ENCODE results near the gene PARVA.
"Not testable (repeated sequence)": the region's sequence is repeated elsewhere in the genome, so short reads cannot be mapped to it uniquely, and the experiment has no call there.

PARVA gene

DNA sequence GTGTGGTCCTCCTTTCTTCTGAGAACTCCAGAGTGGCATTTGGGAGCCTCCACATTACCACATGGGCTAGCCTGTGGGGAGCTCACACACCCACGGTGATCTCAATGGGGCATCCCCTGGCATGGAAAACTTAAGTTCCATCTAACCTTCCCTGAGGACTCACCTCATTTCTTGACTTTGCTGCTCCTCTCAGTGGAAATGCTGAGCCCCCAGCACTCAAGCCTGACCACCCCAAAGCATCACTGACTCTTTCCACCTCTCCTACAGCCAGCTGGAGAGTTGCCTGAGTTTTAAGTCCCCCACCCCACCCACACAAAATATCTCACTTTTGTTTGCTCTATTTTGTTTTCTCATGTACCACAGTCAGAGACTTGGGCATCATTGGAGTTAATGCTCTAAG lies 23.8 kb upstream of the PARVA start:
- Histone ChIP-seq H3K36me3 (ENCODE audit: control insufficient read depth, low read length) (no peaks in the 10 kb centered on the region), H3K9me2 (replicated peaks; ENCODE audit: control insufficient read depth, low read length) (no peaks in the 10 kb centered on the region), H3K4me2 (ENCODE audit: low read length) (no peak overlapping the region), H3K27me3 (ENCODE audit: control insufficient read depth, low read length) (no peaks in the 10 kb centered on the region), H3K4me3 (ENCODE audit: low read length) (no peak overlapping the region), H3K4me1 (ENCODE audit: control insufficient read depth, low read length) (no peaks in the 10 kb centered on the region), H3K9me3 (ENCODE audit: control insufficient read depth, insufficient read depth, low read length) (no peaks in the 10 kb centered on the region), H4K20me1 (ENCODE audit: control insufficient read depth, insufficient read depth, low read depth, low read length) (no peaks in the 10 kb centered on the region), H3K79me2 (ENCODE audit: control insufficient read depth, low read length) (no peaks in the 10 kb centered on the region), H3K27ac (ENCODE audit: low read depth, low read length) (no peak overlapping the region), H3F3A (ENCODE audit: control insufficient read depth, insufficient read depth) (no peaks in the 10 kb centered on the region)
- TF ChIP-seq EZH2phosphoT487 (IDR thresholded peaks at IDR 0.05; ENCODE audit: borderline replicate concordance, low read length) = no peak
- TF ChIP-seq, protein P1, sequence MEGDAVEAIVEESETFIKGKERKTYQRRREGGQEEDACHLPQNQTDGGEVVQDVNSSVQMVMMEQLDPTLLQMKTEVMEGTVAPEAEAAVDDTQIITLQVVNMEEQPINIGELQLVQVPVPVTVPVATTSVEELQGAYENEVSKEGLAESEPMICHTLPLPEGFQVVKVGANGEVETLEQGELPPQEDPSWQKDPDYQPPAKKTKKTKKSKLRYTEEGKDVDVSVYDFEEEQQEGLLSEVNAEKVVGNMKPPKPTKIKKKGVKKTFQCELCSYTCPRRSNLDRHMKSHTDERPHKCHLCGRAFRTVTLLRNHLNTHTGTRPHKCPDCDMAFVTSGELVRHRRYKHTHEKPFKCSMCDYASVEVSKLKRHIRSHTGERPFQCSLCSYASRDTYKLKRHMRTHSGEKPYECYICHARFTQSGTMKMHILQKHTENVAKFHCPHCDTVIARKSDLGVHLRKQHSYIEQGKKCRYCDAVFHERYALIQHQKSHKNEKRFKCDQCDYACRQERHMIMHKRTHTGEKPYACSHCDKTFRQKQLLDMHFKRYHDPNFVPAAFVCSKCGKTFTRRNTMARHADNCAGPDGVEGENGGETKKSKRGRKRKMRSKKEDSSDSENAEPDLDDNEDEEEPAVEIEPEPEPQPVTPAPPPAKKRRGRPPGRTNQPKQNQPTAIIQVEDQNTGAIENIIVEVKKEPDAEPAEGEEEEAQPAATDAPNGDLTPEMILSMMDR (IDR thresholded peaks at IDR 0.05; ENCODE audit: low read depth, low read length, poor library complexity, severe bottlenecking) = no peak

DNA sequence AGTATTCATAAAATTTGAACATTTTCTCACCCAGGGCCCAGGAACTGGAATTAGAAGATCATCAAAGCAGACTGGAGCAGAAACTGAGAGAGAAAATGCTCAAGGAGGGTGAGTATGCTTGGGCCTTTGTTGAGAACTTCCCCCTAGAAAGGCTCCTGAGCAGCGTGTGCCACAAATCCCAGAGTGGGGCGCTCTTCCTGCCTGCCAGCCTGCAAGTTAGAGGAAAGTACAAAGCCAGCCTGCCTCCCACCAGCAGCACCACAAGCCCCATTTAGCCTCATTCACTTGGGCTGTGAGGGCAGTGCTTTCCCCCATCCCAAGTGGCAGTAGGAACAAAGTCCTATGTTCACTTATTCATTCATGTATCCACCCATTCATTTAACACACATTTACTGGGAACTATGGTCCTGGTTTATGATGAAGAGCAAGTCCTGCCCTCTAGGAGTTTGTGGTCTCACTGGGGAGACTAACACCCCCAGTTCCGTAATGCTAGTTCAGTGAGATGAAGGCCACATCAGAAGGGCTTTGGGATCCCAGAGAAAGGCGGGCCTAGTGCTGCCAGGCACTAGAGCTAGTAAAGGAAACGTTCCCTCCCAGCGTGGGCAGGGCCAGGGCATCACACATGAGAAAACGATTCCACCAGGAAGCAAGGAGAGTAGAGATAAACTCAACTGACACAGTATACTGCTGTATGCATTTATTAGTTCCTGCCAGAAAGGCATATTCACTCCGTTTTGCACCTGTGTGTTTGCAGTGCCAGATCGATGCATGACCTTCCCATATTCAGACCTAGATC lies 22.4 kb upstream of the PARVA start:
- Histone ChIP-seq H3K4me2 (ENCODE audit: low read length) (no peak overlapping the region), H3K9me2 (replicated peaks; ENCODE audit: control insufficient read depth, low read length) (no peaks in the 10 kb centered on the region), H3F3A (ENCODE audit: control insufficient read depth, insufficient read depth) (no peaks in the 10 kb centered on the region), H3K36me3 (ENCODE audit: control insufficient read depth, low read length) (no peaks in the 10 kb centered on the region), H3K4me3 (ENCODE audit: low read length) (no peak overlapping the region), H3K4me1 (ENCODE audit: control insufficient read depth, low read length) (no peaks in the 10 kb centered on the region), H3K27me3 (ENCODE audit: control insufficient read depth, low read length) (no peaks in the 10 kb centered on the region), H4K20me1 (ENCODE audit: control insufficient read depth, insufficient read depth, low read depth, low read length) (no peaks in the 10 kb centered on the region), H3K79me2 (ENCODE audit: control insufficient read depth, low read length) (no peaks in the 10 kb centered on the region), H3K9me3 (ENCODE audit: control insufficient read depth, insufficient read depth, low read length) (no peaks in the 10 kb centered on the region), H3K27ac (ENCODE audit: low read depth, low read length) (no peak overlapping the region)
- TF ChIP-seq EZH2phosphoT487 (IDR thresholded peaks at IDR 0.05; ENCODE audit: borderline replicate concordance, low read length) = no peak
- TF ChIP-seq, protein P1 (IDR thresholded peaks at IDR 0.05; ENCODE audit: low read depth, low read length, poor library complexity, severe bottlenecking) = no peak

DNA sequence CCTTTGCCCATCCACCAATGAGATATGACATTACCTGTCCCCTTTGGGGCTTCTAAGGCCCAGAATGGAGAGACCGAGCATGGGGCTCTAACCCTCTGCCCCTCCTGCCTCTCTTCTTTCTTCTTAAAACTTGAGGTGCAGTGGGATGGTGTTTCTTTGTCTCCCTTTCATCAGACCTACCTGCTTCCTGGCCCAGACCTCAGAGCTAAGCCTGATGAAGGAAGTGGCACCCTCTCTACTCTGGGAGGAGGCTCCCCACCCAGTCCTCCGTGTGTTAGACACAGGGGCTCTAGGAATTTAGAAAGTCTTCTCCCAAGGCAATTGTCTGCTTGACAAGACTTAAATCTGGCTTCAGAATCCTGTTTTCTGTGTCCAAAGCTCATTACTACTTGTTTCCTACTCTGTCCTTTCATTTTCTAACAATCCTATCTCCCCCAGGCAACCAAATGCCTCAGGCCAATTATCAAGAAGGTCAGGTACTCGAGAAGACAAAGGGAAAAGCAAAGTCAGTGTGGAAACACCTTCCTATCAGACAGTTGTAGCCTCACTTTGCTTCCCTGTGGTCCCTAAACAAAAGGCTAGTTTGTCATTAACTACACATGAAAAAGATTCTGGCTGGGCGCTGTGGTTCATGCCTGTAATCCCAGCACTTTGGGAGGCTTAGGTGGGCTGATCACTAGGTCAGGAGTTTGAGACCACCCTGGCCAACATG lies 20.3 kb upstream of the PARVA start:
- Histone ChIP-seq H3K27ac (ENCODE audit: low read depth, low read length) (no peak overlapping the region), H3K4me1 (ENCODE audit: control insufficient read depth, low read length) (no peaks in the 10 kb centered on the region), H3K9me2 (replicated peaks; ENCODE audit: control insufficient read depth, low read length) (no peaks in the 10 kb centered on the region), H3K4me3 (ENCODE audit: low read length) (no peak overlapping the region), H3K27me3 (ENCODE audit: control insufficient read depth, low read length) (no peaks in the 10 kb centered on the region), H3K9me3 (ENCODE audit: control insufficient read depth, insufficient read depth, low read length) (no peaks in the 10 kb centered on the region), H3K79me2 (ENCODE audit: control insufficient read depth, low read length) (no peaks in the 10 kb centered on the region), H4K20me1 (ENCODE audit: control insufficient read depth, insufficient read depth, low read depth, low read length) (no peaks in the 10 kb centered on the region), H3F3A (ENCODE audit: control insufficient read depth, insufficient read depth) (no peaks in the 10 kb centered on the region), H3K36me3 (ENCODE audit: control insufficient read depth, low read length) (no peaks in the 10 kb centered on the region), H3K4me2 (ENCODE audit: low read length) (no peak overlapping the region)
- no peak for TF ChIP-seq EZH2phosphoT487 (IDR thresholded peaks at IDR 0.05; ENCODE audit: borderline replicate concordance, low read length)
- TF ChIP-seq, protein P1 (IDR thresholded peaks at IDR 0.05; ENCODE audit: low read depth, low read length, poor library complexity, severe bottlenecking) = no peak

DNA sequence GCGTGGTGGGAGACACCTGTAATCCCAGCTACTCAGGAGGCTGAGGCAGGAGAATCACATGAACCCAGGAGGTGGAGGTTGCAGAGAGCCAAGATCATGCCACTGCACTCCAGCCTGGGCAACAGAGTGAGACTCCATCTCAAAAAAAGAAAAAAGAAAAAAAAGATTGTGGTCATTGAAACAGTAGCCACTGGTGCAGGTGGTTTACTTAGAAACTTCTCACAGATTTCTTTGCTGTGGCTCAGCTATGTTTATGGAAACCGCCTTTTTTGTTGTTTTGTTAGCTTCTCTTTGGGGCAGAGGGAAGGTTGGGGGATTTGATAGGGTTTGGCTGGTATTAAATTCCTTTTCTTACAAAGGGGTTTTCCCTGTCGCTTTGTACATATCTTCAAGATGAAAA lies 19.7 kb upstream of the PARVA start:
- H3K9me2 ChIP-seq (replicated peaks; ENCODE audit: control insufficient read depth, low read length); H3K9me3 ChIP-seq (ENCODE audit: control insufficient read depth, insufficient read depth, low read length); H3K27me3 ChIP-seq (ENCODE audit: control insufficient read depth, low read length); H3K27ac ChIP-seq (ENCODE audit: low read depth, low read length); H3K4me2 ChIP-seq (ENCODE audit: low read length); H3K79me2 ChIP-seq (ENCODE audit: control insufficient read depth, low read length); H3K36me3 ChIP-seq (ENCODE audit: control insufficient read depth, low read length); H3F3A ChIP-seq (ENCODE audit: control insufficient read depth, insufficient read depth); H3K4me1 ChIP-seq (ENCODE audit: control insufficient read depth, low read length); H3K4me3 ChIP-seq (ENCODE audit: low read length); H4K20me1 ChIP-seq (ENCODE audit: control insufficient read depth, insufficient read depth, low read depth, low read length): not testable (repeated sequence)
